H9 (cell line): ENCODE measurements around the gene MGAM2. TPM values are rescaled to one million over a fixed set of nuclear protein-coding genes. Genes with fewer than 3 reads are reported as not detected.

Experiments used
- DNase-seq: peaks from one replicate; pipeline ENCODE4 v3.0.0-alpha.2; 2017
- H2AFZ ChIP-seq: one replicate; pipeline ENCODE4 v1.6.1; 2013; ENCODE audit warnings: mild to moderate bottlenecking, low read length, control low read depth, moderate library complexity
- H2AK5ac ChIP-seq: 2 replicates; pipeline ENCODE4 v1.6.1; 2013; ENCODE audit warnings: low read length, control low read depth, mixed read lengths; ENCODE audit not compliant: insufficient read length
- H2BK120ac ChIP-seq: one replicate; pipeline ENCODE4 v1.6.1; 2013; ENCODE audit warnings: low read depth, mild to moderate bottlenecking, low read length, control low read depth, inconsistent platforms; ENCODE audit not compliant: poor library complexity, severe bottlenecking
- H2BK12ac ChIP-seq: 2 replicates; pipeline ENCODE4 v1.6.1; 2013; ENCODE audit warnings: low read length, control low read depth, mixed read lengths, low read depth; ENCODE audit not compliant: insufficient read length
- H2BK15ac ChIP-seq: 2 replicates; pipeline ENCODE4 v1.6.1; 2013; ENCODE audit warnings: low read depth, low read length, control low read depth
- H2BK20ac ChIP-seq: one replicate; pipeline ENCODE4 v1.6.1; 2013; ENCODE audit warnings: low read depth, mild to moderate bottlenecking, low read length, control low read depth, inconsistent platforms; ENCODE audit not compliant: poor library complexity, severe bottlenecking
- H2BK5ac ChIP-seq: 2 replicates; pipeline ENCODE4 v1.6.1; 2013; ENCODE audit warnings: low read length, control low read depth, mixed read lengths; ENCODE audit not compliant: insufficient read length
- H3K14ac ChIP-seq: 2 replicates; pipeline ENCODE4 v1.6.1; 2013; ENCODE audit warnings: low read length, control low read depth; ENCODE audit not compliant: insufficient read depth
- H3K18ac ChIP-seq: 2 replicates; pipeline ENCODE4 v1.6.1; 2013; ENCODE audit warnings: low read depth, mild to moderate bottlenecking, mixed read lengths, low read length, control low read depth; ENCODE audit not compliant: insufficient read length
- H3K23ac ChIP-seq: 2 replicates; pipeline ENCODE4 v1.6.1; 2013; ENCODE audit warnings: low read length, control low read depth, mixed read lengths, low read depth; ENCODE audit not compliant: insufficient read length
- H3K23me2 ChIP-seq: 2 replicates; pipeline ENCODE4 v1.6.1; 2013; ENCODE audit warnings: low read depth, mild to moderate bottlenecking, mixed read lengths, low read length, control low read depth; ENCODE audit not compliant: insufficient read length, poor library complexity, severe bottlenecking
- H3K27ac ChIP-seq: 2 replicates; pipeline ENCODE4 v1.5.1; 2013; ENCODE audit warnings: low read length, control low read depth, mixed read lengths, low read depth; ENCODE audit not compliant: insufficient read length
- H3K27me3 ChIP-seq: 2 replicates; pipeline ENCODE4 v1.6.1; 2013; ENCODE audit warnings: low read length, control low read depth, inconsistent platforms; ENCODE audit not compliant: insufficient read depth
- H3K4ac ChIP-seq: 2 replicates; pipeline ENCODE4 v1.6.1; 2013; ENCODE audit warnings: low read depth, mild to moderate bottlenecking, control low read depth, inconsistent platforms, low read length, moderate library complexity
- H3K4me1 ChIP-seq: 2 replicates; pipeline ENCODE4 v1.6.1; 2013; ENCODE audit warnings: low read length, control low read depth, inconsistent platforms; ENCODE audit not compliant: insufficient read depth
- H3K4me2 ChIP-seq: 2 replicates; pipeline ENCODE4 v1.6.1; 2013; ENCODE audit warnings: low read length, control low read depth, mixed read lengths; ENCODE audit not compliant: insufficient read length, insufficient read depth
- H3K56ac ChIP-seq: 2 replicates; pipeline ENCODE4 v1.6.1; 2013; ENCODE audit warnings: low read depth, mild to moderate bottlenecking, mixed read lengths, low read length, control low read depth; ENCODE audit not compliant: insufficient read length
- H3K79me1 ChIP-seq: 2 replicates; pipeline ENCODE4 v1.6.1; 2013; ENCODE audit warnings: low read depth, mild to moderate bottlenecking, moderate library complexity, low read length, control low read depth, inconsistent platforms; ENCODE audit not compliant: insufficient read depth, poor library complexity, severe bottlenecking
- H3K79me2 ChIP-seq: 2 replicates; pipeline ENCODE4 v1.6.1; 2013; ENCODE audit warnings: low read length, control low read depth, inconsistent platforms; ENCODE audit not compliant: insufficient read depth
- H3K9ac ChIP-seq: 2 replicates; pipeline ENCODE4 v1.6.1; 2013; ENCODE audit warnings: low read length, control low read depth, mixed read lengths; ENCODE audit not compliant: insufficient read length; ENCODE audit errors: extremely low read depth
- H3K9me3 ChIP-seq: one replicate; pipeline ENCODE4 v1.6.1; 2013; ENCODE audit warnings: low read depth, low read length, inconsistent platforms; ENCODE audit not compliant: control insufficient read depth
- H3T11ph ChIP-seq: one replicate; pipeline ENCODE4 v1.6.1; 2013; ENCODE audit warnings: mild to moderate bottlenecking, low read length, control low read depth, inconsistent platforms
- H4K20me1 ChIP-seq: one replicate; pipeline ENCODE4 v1.6.1; 2013; ENCODE audit not compliant: control insufficient read depth, insufficient read length, insufficient read depth
- H4K5ac ChIP-seq: 2 replicates; pipeline ENCODE4 v1.6.1; 2013; ENCODE audit warnings: low read depth, mild to moderate bottlenecking, mixed read lengths, low read length, control low read depth; ENCODE audit not compliant: insufficient read length
- H4K8ac ChIP-seq: replicated peaks from 2 replicates; pipeline ENCODE4 v1.6.1; 2013; ENCODE audit warnings: low read length, control low read depth, mixed read lengths, low read depth; ENCODE audit not compliant: insufficient read length
- H4K91ac ChIP-seq: 2 replicates; pipeline ENCODE4 v1.6.1; 2013; ENCODE audit warnings: low read depth, mild to moderate bottlenecking, moderate library complexity, mixed read lengths, low read length, control low read depth; ENCODE audit not compliant: insufficient read length
- H3K27ac Mint-ChIP-seq, 3 experiments: 2 replicates in 2 of 3; 3 replicates in 1 of 3; pipeline ENCODE4 v1.8.0; 2020 to 2021; ENCODE audit warnings: mixed read lengths in 3 of 3, mild to moderate bottlenecking in 1 of 3, moderate library complexity in 1 of 3
- H3K27me3 Mint-ChIP-seq: 2 replicates; pipeline ENCODE4 v1.8.0; 2021; ENCODE audit warnings: low read depth, mild to moderate bottlenecking, moderate library complexity, mixed read lengths
- H3K36me3 Mint-ChIP-seq, 3 experiments: 2 replicates in 2 of 3; 3 replicates in 1 of 3; pipeline ENCODE4 v1.8.0; 2020 to 2021; ENCODE audit warnings: low read depth in 3 of 3, mixed read lengths in 3 of 3; ENCODE audit not compliant: insufficient read depth in 1 of 3
- H3K4me1 Mint-ChIP-seq, 2 experiments: 2 replicates each; pipeline ENCODE4 v1.8.0; 2020; ENCODE audit warnings: mixed read lengths in 2 of 2
- H3K4me3 Mint-ChIP-seq, 2 experiments: 2 replicates in 1 of 2; 3 replicates in 1 of 2; pipeline ENCODE4 v1.8.0; 2020 to 2021; ENCODE audit warnings: mild to moderate bottlenecking in 2 of 2, mixed read lengths in 2 of 2, moderate library complexity in 1 of 2
- H3K9me3 Mint-ChIP-seq, 2 experiments: 2 replicates in 1 of 2; 3 replicates in 1 of 2; pipeline ENCODE4 v1.8.0; 2020; ENCODE audit warnings: mild to moderate bottlenecking in 2 of 2, mixed read lengths in 2 of 2, moderate library complexity in 1 of 2
- WGBS: extraction: QIAGEN DNeasy Blood & Tissue Kit; methylation state at CpG from one replicate; pipeline ENCODE4 v1.1.7; 2013; ENCODE audit warnings: missing lambda C conversion rate, low lambda C conversion rate, mixed read lengths; ENCODE audit not compliant: insufficient read length; ENCODE audit errors: extremely low coverage; 5-methylcytosine and 5-hydroxymethylcytosine counted together
- total RNA-seq: library from RNA; stranded (reverse); gene quantifications from 2 replicates; pipeline ENCODE4 v1.2.1, GENCODE V29; 2021
- TF ChIP-seq, protein P1 (sequence below): fragments of 200-600 bp; sonication (generic); conservative IDR thresholded peaks from 3 replicates; pipeline ENCODE4 v1.8.0; 2021; ENCODE audit warnings: antibody characterized with exemption, mild to moderate bottlenecking

The MGAM2 gene
- total RNA-seq, 1 experiment from 2014 or later: not detected

GRCh38 chr7:142114207-142114606 is 2.7 kb downstream of the MGAM2 start:
- no peaks in the 10 kb centered on the region for H3K27me3 ChIP-seq
- H3K9me3 ChIP-seq: no peaks in the 10 kb centered on the region
- H4K20me1 ChIP-seq: no peaks in the 10 kb centered on the region
- H2BK15ac ChIP-seq: no peak overlapping the region
- H4K5ac ChIP-seq: no peak overlapping the region
- H3K14ac ChIP-seq: no peak overlapping the region
- H3K4me1 Mint-ChIP-seq: peaks cover 9 to 12% of the 10 kb centered on the region in 2 experiments
- H2AFZ ChIP-seq: no peak overlapping the region
- H4K8ac ChIP-seq: no peak overlapping the region
- no peak overlapping the region for H3K27ac Mint-ChIP-seq
- no peak overlapping the region for H2BK120ac ChIP-seq
- no peaks in the 10 kb centered on the region for H3K23me2 ChIP-seq
- H3K9me3 Mint-ChIP-seq: no peaks in the 10 kb centered on the region
- no peak for DNase-seq
- no peak overlapping the region for H3T11ph ChIP-seq
- no peak overlapping the region for H3K18ac ChIP-seq
- no peak overlapping the region for H3K4me2 ChIP-seq
- no peaks in the 10 kb centered on the region for H3K79me2 ChIP-seq
- no peak overlapping the region for H2BK12ac ChIP-seq
- no peak overlapping the region for H2BK5ac ChIP-seq
- H3K4me3 Mint-ChIP-seq: no peak overlapping the region
- H3K27me3 Mint-ChIP-seq: no peaks in the 10 kb centered on the region
- no peak overlapping the region for H2BK20ac ChIP-seq
- H3K27ac ChIP-seq: no peak overlapping the region
- peaks cover 3% of the 10 kb centered on the region; the same call in 1 of the 2 replicates for H3K4me1 ChIP-seq
- no peak overlapping the region for H3K9ac ChIP-seq
- H2AK5ac ChIP-seq: no peak overlapping the region
- H4K91ac ChIP-seq: no peak overlapping the region
- no CpG with 5 or more reads among the region's 3 CpGs for WGBS
- TF ChIP-seq, protein P1, sequence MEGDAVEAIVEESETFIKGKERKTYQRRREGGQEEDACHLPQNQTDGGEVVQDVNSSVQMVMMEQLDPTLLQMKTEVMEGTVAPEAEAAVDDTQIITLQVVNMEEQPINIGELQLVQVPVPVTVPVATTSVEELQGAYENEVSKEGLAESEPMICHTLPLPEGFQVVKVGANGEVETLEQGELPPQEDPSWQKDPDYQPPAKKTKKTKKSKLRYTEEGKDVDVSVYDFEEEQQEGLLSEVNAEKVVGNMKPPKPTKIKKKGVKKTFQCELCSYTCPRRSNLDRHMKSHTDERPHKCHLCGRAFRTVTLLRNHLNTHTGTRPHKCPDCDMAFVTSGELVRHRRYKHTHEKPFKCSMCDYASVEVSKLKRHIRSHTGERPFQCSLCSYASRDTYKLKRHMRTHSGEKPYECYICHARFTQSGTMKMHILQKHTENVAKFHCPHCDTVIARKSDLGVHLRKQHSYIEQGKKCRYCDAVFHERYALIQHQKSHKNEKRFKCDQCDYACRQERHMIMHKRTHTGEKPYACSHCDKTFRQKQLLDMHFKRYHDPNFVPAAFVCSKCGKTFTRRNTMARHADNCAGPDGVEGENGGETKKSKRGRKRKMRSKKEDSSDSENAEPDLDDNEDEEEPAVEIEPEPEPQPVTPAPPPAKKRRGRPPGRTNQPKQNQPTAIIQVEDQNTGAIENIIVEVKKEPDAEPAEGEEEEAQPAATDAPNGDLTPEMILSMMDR: no peak
- H3K23ac ChIP-seq: no peak overlapping the region
- H3K4ac ChIP-seq: no peak overlapping the region
- no peak overlapping the region for H3K56ac ChIP-seq
- no peaks in the 10 kb centered on the region for H3K79me1 ChIP-seq
- H3K36me3 Mint-ChIP-seq: no peaks in the 10 kb centered on the region
